Hepatocyte (in vitro differentiated cells): Measurements from ENCODE around the gene TMEM204.

ENCODE experiments used
- CTCF ChIP-seq: fragments of 200-600 bp; sonication (generic); IDR thresholded peaks from 2 replicates; pipeline ENCODE4 v1.5.1; 2016; ENCODE audit warnings: antibody characterized with exemption, mild to moderate bottlenecking; ENCODE audit not compliant: poor library complexity
- EZH2 ChIP-seq: fragments of 200-600 bp; sonication (generic); IDR thresholded peaks from 2 replicates; pipeline ENCODE4 v1.6.1; 2016; ENCODE audit warnings: antibody characterized with exemption, mild to moderate bottlenecking, borderline replicate concordance

- no peak for TF ChIP-seq CTCF
- no peak for TF ChIP-seq EZH2
Observed at GRCh38 chr16:1486551-1487390, 46.7 kb upstream of the TMEM204 start.
